Cerebellar cortex (tissue), 1 donor: ENCODE measurements around the gene NFE2L1.
A peak's percentile ranks its signal among the peaks of the same experiment; 100 is the strongest.
"Not testable (repeated sequence)": the region's sequence is repeated elsewhere in the genome, so short reads cannot be mapped to it uniquely, and the experiment has no call there.

Source experiments
- DNase-seq: peaks from one replicate; pipeline ENCODE4 v3.0.0-alpha.2; 2015; ENCODE audit warnings: low spot score

NFE2L1 gene

DNA sequence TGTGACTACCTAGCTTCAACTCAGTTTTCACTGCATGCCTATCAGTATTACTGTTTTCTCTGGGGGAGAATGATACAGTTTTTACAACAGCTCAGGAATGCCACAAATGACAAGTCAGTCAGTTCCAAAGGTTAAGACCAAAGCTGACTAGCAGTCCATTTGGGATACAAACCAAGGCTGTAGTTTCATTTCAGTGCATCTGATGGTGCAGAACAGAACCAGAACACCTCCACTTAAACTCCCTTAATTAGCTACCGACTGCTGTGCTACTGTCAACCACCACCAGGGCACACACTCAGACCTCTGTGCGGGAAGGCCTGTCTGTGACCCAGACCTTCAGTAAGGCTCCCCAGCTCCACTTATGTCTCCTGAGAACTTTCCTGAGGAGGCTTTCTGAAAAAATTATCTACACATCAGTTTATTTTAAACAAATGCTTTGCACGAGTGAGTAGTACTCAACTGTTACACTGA lies 20.4 kb downstream of the NFE2L1 start:
- DNase-seq = no peak

DNA sequence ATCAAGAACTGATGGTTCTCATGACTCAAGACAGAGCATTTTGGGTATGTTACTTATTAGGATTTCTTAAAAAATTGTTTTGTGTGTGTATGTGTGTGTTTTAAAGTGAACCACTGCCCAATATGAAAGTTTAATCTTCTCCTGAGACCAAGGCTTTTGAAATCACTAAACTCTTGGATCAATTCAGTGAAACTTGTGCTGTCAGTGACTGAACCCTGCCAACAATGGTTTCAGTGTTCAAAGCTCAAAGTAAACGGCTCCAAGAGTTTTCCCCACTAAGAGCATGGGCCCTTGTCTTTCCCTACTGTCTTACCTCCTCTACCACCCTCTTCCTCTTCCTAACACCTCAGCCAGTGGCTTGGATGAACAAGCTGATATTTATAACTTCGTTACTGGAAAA lies 22.0 kb downstream of the NFE2L1 start:
- DNase-seq = no peak

DNA sequence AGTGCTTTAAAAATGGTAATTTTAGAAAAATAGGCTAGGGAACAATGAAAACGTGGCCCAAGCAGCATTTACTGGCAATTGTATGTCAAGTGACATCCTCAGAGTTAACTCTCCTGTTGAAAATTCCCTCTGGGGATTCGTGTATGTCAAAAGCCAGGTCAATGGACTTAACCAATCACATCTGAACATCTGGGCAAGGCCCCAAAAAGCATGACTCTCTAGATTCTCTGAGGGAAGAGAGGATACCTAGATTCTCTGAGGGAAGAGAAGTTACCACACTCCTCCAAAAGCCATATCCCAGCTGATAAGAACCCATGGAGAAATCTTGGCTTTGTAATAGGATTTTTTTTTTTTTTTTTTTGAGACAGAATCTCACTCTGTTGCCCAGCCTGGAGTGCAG lies 23.5 kb downstream of the NFE2L1 start:
- no peak for DNase-seq

DNA sequence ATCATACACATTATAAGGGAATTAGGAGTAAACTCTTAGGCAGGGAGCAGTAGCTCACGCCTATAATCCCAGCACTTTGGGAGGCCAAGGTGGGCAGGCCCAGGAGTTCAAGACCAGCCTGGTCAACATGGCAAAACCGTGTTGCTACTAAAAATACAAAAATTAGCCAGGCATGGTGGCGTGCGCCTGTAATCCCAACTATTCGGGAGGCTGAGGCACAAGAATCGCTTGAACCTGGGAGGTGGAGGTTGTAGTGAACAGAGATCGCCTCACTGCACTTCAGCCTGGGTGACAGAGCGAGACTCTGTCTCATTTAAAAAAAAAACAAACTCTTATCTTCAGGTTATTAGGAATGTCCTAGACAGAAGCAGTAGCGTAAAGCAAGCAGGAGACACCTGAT lies 24.7 kb downstream of the NFE2L1 start:
- DNase-seq = not testable (repeated sequence)

DNA sequence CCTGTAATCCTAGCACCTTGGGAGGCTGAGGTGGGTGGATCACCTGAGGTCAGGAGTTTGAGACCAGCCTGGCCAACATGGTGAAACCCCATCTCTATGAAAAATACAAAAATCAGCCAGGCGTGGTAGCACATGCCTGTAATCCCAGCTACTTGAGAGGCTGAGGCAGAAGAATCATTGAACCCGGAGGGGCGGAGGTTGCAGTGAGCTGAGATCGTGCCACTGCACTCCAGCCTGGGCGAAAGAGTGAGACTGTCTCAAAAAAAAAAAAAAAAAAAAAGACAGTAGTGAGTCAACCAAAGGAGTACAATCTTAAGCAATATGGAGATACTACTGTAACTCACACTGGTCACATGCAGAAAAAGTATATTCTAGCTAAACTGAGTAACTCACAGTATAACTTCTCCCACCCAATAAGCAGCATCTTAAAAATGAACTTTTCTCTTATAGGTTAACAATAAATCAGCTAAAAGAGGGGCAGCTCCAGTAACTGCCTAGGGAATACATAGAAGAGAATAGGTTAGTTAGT lies 25.5 kb downstream of the NFE2L1 start:
- DNase-seq = not testable (repeated sequence)

DNA sequence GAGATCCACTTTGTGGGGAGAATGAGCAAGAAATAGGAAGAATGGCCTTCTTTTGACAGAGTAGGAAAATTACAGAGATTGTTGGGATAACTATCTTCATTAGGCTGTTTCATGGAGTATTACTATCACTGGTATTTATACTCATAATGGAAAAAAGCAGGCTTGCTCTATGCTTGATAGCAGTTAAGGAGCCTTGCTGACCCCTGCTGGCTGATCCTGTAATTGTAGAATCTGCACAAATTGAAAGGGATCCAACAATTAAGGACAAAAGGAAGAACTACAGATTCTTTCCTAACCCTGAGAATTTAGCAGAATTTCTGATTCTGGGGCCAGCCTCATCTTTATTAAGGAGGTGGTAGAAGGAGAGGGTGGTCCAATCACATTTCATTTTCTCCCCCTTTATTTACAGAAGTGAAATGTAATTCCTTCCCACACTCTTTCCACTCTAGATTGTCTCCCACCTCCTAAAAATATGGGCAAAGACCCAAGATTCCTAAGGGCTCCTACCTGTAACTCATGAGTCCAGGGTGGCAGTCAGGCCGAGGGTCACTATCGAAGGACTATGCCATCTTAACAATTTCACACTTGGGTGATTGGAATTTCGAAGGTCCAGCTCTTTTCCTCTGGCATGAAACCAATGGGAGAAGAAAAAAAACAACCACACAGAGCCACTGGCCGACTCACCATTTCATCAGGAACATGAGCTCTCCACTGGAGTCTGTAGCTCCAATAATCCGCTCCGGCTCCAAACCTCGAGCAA lies 26.3 kb downstream of the NFE2L1 start:
- peak; percentile 82 for DNase-seq

DNA sequence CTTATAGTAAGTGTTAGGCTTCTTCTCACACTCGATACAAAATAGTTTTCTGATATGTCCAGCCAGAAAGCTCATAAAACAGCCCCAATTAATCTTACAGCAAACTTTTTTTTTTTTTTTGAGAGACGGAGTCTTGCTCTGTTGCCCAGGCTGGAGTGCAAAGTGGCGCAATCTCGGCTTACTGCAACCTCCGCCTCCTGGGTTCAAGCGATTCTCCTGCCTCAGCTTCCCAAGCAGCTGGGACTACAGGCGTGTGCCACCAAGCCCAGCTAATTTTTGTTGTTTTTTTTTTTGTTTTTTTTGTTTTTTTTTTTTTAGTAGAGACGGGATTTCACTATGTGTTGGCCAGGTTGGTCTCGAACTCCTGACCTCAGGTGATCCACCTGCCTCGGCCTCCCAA lies 29.0 kb downstream of the NFE2L1 start:
- DNase-seq = not testable (repeated sequence)

DNA sequence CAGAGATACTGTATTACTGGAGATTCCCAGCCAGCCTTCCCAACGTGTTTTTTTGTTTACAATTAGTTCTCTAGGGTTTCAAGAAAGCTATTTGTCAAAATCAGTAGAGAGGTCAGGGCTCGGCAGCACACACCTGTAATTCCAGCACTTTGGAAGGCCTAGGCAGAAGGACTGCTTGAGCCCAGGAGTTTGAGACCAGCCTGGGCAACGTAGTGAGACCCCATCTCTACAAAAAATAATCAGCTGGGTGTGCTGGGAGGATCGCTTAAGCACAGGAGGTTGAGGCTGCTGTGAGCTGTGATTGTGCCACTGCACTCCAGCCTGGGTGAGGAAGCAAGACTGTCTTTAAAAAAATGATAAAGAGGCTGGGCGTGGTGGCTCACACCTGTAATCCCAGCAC lies 33.7 kb downstream of the NFE2L1 start:
- no peak for DNase-seq

DNA sequence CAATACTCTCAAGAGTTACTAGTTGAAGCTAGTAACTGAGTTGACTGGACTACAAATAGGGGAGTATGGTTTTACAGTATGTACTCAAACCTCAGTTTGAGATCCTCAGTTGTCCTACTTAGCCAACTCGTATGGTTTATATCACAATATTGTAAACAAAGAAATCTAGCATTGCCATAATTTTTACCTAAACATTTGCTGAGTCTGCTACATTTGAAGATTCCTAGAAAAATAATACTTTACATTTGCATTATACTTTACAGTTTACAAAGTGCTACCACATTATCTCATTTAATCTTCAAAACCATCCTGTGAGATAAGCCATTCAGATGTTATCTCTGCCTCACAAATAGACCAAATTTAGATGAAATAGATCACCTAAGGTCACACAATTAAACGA lies 36.8 kb downstream of the NFE2L1 start:
- no peak for DNase-seq

DNA sequence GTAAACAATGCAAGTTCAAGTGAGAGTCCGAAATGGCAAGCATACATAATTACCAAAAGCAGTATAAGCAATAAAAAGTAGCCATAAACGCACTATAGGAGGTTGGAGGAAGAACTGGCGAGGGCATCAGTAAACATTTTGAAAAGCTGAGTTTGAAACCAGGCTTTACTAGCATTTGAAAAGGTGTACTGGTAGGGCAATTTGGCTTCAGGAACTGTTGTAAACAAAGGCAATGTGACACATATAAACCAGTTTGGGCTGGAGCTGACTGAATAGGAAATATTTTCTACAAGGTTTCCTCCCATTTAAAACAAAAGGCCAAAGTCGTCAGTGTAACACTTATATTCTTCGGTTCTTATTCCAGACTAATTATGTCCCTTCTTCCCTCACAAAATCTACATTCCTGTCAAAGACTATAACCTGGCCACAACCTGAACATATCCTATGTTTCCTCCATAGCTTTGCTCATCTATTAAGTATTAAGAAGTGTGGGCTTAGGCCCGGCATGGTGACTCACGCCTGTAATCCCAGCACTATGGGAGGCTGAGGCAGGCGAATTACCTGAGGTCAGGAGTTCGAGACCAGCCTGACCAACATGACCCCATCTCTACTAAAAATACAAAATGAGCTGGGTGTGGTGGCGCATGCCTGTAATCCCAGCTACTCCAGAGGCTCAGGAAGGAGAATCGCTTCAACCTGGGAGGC lies 45.3 kb downstream of the NFE2L1 start:
- no peak for DNase-seq

DNA sequence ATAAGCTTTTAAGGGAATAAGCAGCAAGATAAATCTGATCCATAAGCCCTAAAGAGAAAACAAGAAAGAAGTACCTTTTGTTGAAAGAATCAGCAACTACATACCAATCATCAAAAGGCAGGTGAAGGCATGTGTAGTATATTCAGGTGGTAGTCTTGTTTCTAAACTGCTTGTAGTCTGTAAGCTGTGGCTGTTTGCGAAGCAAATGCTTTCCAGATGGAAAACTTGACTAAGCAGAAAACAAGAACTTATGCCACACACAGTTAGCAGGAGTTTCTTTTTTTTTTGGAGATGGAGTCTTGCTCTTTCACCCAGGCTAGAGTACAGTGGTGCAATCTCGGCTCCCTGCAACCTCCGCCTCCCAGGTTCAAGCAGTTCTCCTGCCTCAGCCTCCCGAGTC lies 47.5 kb downstream of the NFE2L1 start:
- no peak for DNase-seq

DNA sequence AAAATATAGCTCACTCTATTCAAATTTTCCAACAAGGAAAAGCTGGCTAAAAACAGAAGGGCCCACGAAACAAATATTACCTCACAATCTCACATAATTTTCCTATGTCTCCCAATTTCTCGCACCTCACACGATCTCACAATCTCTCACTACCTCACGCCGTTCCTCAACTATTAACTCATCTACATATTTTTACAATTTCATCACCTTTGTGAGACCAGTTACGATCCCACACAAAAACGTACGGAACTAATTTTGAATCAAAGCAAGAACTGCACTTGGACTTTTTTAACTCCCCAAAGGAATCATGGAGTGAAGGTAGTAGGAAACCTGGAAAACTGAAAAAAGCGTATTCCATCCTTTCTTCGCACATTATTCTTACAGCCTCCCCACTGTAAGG lies 52.0 kb downstream of the NFE2L1 start:
- no peak for DNase-seq

DNA sequence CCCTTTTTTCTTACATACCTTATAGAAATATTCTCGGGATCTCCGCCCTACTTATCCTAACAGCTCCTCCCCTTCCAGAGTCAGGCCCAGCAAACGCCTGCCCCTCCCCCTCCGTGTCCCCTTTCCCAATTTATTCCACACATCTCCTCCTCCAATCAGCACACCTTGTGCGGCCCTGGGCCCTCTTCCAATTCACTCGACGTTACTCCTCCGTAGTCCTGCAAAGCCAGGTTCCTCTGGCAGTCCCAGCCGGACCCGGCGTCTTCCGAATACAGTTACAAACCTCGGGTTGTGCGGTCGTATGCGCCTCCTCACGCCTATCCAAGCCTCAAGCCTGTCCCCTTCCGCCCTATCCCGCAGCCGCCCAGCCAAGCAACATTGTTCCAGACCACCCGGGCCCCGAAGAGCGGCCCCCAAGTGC lies 52.4 kb downstream of the NFE2L1 start:
- DNase-seq = peak; percentile 80

DNA sequence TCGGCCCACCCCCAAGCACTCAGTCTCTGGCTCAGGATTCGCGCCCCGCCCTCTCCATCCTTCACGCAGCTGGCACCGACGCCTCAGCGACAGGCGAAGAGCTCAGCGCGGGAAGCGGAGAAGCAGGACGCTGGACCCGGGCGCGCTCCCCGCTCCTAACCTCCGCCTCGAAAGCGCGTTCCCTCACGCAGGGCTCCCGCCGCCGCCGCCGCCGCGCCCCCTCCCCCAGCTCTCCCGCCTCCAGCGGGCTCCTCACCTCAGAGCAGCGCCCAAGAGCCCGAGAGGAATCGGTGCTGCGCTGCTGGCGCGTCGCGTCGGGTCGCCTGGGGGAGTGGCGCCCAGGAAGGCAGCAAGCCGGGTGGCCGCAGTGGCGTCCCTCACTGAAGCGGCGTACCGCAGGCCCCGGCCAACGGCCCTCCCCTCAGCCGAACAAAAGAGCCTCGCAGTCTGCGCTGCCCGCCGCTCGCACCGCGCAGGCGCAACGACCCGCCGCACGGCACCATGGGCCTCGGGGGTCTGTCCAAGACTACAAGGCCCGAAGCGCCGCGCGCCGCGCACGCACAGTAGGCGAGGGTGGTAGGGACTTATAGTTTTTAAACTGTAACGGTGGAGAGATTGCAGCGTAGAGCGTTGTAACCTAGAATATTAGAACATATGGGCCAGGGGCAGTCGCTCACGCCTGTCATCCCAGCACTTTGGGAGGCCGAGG lies 53.0 kb downstream of the NFE2L1 start, which contains the start of gene CBX1:
Gene CBX1 (minus strand): TSS at position 467 of the 709 bp plus-strand sequence. CDS start 24,474 bp downstream, outside the sequence.
- DNase-seq = peak; percentile 92

DNA sequence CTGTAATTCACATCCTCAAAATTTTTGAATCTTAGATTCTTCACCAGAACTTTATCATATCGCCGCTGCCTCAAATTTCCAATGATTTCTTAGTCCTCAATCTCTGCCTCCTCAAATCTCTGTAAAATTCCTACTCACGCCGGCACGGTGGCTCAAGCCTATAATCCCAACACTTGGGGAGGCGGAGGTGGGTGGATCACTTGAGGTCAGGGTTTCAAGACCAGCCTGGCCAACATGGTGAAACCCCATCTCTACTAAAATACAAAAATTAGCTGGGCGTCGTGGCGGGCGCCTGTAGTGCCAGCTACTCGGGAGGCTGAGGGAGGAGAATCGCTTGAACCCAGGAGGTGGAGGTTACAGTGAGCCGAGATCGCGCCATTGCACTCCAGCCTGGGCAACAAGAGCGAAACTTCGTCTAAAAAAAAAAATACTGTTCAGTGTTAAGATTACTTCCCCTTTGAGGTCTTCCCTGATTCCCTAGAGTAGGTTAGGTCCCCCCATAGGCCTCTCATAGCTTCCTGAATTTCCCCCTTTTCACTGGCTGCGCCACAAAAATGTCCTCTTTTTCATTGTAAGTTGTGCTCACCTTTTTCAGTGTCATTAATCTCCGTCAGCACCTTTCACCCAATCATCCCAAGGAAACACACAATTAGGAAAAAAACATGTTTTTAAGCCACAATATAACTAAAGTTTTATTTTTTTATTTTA lies 54.0 kb downstream of the NFE2L1 start:
- DNase-seq = no peak

DNA sequence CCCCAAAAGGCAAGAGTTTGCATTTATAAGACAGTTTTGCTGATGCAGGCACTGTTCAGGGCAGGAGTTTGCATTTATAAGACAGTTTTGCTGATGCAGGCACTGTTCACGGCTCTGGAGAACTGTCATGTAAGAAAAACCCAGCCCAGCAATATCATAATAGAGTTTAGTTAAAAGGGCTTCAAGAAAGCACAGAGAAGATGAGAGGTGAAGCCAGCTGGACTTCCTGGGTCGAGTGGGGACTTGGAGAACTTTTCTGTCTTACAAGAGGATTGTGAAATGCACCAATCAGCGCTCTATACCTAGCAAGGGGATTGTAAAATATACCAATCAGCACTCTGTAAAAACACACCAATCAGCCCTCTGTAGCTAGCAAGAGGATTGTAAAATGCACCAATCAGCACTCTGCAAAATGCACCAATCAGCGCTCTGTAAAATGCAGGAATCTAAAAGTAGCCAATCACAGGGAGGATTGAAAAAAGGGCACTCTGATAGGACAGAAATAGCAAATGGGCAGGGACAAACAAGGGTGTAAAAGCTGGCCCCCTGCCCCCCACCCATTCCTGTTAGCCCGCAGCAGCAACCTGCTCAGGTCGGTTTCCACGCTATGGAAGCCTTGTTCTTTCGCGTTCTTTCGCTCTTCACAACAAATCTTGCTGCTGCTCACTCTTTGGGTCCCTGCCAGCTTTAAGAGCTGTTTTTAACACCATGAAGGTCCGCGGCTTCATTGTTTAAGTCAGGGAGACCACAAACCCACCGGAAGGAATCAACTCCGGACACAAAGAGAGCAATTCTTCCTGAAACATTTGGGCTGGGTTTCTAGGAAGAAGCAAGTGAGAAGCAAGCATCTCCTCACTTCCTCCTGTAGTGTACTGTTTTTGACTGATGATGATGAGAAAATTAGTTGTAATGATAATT lies 54.9 kb downstream of the NFE2L1 start:
- no peak for DNase-seq

DNA sequence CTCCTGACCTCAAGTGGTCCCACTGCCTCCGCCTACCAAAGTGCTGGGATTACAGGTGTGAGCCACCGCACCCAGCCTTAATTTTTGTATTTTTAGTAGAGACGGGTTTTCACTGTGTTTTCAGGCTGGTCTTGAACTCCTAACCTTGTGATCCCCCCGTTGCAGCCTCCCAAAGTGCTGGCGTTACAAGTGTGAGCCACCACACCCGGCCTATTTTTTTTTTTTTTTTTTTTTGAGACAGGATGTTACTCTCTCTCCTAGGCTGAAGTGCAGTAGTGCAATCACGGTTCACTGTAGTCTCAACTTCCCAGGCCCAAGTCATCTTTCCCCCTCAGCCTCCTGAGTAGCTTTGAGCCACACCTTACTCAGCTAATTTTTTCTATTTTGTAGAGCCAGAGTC lies 56.3 kb downstream of the NFE2L1 start:
- DNase-seq = no peak

DNA sequence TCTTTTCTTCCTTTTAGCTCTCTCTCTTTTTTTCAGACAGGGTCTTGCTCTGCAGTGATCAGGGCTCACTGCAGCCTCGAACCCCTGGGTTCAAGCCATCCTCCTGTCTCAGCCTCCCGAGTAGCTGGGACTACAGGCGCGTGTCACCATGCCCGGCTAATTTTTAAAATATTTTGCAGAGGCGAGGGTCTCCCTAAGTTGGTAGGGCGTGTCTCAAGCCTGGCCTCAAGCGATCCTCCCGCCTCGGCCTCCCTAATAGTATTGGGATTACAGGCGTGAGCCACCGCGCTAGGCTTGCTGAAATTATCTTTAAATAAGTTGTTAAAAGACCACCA lies 58.6 kb downstream of the NFE2L1 start:
- no peak for DNase-seq

DNA sequence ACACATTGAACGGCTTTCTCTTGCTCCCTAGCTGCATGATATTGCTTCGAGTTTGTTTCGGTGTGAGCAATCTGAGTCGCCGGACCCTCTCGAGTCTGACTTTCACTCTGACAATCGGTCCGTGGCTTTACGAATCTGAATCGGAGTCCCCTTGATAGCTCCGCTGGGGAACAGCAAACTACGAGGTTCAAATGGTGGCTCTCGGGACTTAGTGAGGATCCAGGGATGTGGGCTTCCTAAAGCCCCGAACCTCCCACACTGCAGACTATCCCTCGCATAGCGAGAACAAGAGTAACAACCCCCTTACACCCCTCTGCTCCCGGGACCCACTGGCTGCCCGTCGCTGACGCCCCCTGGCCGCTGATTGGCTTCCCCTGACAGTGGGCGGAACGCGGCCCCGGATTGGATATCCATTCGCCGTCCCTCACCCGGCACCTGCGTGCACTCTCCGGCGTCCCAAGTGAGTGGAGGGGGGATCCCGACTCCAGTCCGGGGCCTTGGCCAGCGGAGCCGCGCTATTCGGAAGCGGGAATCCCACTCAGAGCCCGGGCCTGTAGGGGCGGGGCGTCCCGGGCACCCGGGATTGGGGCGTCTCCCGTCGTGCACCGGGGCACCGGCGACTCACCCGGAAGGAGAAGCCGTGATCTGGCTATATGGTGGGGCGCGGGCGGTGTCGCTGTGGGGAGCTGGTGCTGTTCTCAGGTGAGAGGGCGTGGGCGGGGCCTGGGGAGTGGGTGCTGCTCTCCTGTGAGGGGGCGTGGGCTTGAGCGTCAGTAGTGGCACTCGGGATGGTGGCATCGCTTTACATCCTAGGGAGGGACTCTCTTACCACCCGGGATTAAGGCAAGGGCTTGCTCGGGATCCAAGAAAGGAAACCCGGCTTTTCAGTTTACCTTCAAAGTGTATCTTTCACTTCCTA lies 59.2 kb downstream of the NFE2L1 start, which contains the start of gene SNX11:
Gene SNX11 (plus strand): TSS at position 630 of the 919 bp plus-strand sequence. CDS start 4,278 bp downstream, outside the sequence.
- peak; percentile 91 for DNase-seq

DNA sequence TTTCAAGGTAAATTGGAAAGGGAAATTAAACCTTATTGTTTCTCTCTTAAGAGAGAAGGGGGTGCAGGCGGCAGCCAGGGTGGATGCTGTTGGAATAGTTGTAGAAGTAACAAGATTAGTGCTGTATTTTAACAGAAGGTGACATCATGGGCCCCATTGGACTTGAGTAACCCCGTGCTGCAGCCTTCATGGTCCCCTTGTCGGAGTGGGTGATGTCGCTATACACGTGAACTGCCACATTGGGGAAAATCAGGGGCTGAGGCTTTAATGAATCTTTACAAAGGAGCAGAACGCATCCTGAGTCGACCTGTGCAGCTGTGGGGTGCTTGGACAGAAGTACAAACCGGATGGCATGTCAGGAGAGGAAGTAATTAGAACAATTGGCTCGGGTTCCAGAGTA lies 62.6 kb downstream of the NFE2L1 start:
- no peak for DNase-seq
